GM18909 (cell line): ENCODE measurements around the gene SPDYE3.
"Not testable (repeated sequence)": the region's sequence is repeated elsewhere in the genome, so short reads cannot be mapped to it uniquely, and the experiment has no call there.

Source experiments
- ATAC-seq: cut with Tn5 transposase; IDR thresholded peaks from one replicate; pipeline ENCODE4 v1.9.1; 2021; ENCODE audit warnings: mild to moderate bottlenecking; ENCODE audit not compliant: unreplicated experiment, poor library complexity

Gene SPDYE3

DNA sequence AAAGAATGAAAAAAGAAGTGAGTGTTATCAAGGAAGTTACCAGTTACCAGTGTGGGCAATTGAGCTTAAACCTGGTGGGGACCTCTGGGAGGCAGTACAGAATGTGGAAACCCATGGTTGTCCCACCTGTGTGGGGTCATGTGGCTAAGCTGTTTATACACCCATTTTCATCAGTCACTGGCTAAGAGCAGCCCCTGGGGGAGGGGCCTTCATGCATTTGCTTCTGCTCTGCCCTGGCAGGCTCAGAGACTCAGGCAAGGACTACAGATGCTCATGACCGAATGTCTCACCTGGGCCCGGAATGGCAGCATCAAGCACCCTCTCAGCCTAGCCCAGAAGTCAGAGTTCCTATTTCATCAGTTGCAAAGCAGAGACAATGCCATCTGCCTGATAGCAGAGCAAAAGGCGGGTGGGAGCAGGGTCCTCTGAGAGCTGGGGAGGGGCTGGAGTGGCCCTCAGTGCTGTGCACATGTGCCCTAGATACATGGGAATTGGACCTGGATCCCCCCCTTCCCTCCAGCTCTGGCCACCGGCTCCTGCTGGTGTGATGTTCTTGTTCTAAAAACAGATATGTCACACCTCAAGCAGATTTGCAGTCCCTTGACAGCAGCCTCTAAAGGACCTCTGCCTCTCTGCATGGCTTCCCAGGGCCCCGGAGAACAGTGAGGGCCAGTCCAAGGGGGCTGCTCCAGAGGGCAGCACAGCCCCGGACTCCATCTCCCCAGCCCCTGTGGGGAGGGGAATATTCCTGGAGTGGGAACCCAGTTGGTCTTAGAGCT lies 20.1 kb upstream of the SPDYE3 start:
- not testable (repeated sequence) for ATAC-seq

DNA sequence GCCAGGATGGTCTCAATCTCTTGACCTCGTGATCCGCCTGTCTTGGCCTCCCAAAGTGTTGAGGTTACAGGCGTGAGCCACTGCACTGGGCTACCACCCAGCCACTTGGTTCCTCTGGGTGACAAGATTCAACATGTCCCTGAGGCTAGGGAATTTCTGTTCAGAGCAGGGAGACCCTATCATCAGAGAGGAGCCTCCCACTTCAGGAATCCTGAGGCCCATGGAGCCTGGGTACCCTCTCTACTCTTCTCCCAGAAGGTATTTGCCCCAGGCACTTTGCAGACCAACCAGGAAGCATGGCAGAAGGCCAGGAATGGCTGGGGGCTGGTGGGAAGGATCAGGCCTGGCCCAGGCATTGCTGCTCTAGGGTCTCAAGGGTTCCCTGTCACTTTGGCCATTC lies 19.2 kb upstream of the SPDYE3 start:
- not testable (repeated sequence) for ATAC-seq

DNA sequence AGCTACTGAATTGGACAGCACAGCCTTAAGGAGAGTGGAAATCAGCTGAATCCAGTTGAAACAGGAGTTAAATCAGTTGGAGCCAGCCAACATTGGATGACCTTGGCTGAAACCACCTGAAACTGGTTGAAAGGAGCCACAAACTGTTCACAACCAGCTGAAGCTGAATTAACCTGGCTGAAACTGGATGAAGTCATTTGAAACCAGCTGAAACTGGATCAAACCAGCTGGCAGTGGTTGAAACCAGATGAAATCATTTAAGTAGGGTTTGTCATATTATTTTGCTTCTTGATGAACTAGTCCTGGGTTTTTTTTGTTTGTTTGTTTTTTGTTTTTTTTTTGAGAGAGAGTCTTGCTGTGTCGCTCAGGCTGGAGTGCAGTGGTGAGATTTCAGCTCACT lies 15.3 kb upstream of the SPDYE3 start:
- not testable (repeated sequence) for ATAC-seq

DNA sequence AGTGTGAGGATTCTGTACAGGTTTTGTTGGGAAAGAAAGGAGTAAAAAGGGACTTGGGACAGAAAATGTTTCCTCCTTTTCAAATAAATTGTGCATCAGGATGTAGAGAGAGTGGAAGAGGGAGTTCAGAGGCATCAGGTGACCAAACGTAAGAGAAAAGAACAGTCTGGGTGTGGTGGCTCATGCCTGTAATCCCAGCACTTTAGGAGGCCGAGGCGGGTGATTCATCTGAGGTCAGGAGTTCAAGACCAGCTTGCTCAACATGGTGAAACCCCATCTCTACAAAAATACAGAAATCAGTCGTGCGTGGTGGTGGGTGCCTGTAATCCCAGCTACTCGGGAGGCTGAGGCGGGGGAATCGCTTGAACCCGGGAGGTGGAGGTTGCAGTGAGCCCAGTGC lies 12.2 kb upstream of the SPDYE3 start:
- not testable (repeated sequence) for ATAC-seq

DNA sequence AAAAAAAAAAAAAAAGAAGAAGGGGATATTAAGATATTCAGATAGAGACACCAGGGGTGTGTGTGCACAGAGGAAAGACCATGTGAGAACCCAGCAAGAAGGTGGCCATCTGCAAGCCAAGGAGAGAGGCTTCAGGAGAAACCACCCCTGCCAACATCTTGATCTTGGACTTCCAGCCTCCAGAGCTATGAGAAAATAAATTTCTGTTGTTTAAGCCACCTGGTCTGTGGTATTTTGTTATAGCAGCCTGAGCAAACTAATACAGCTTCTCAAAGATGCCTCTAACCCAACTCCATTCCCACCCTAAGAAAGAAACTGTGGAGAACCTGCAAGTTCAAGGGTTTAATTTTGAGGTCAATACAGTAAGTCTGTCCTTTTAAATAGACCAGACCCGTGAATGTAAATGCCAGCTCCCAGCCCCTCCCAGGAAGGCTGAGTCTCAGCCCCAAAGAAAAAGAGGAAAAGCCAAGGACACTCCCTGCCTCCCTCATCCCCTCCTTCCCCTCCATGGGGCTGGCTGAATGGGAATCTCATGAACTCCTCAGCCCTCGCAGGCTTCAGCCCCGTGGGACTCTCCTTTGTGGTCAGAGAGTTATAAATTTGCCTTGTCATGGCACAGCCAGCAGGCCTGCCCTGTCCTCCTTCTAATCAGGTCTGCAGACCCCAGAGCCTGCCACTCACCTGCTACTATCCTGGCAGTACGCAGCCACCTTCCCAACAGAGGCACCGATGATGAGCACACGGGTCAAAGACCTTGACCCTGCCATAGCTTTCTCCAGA lies 9.5 kb upstream of the SPDYE3 start:
- ATAC-seq, result not testable (repeated sequence)

DNA sequence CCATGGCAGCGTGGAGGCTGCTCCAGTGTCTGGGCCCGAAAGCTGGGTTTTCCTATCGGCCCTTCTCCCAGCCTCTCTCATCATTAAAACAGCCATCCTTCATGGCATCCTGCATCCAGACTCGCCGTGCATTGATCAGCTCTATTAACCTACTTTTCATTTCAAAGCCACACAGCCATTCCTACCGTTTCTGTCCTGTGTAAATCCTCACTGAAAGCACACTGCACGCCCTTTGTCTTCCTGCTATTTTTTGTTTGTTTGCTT lies 8.9 kb upstream of the SPDYE3 start:
- ATAC-seq, result not testable (repeated sequence)

DNA sequence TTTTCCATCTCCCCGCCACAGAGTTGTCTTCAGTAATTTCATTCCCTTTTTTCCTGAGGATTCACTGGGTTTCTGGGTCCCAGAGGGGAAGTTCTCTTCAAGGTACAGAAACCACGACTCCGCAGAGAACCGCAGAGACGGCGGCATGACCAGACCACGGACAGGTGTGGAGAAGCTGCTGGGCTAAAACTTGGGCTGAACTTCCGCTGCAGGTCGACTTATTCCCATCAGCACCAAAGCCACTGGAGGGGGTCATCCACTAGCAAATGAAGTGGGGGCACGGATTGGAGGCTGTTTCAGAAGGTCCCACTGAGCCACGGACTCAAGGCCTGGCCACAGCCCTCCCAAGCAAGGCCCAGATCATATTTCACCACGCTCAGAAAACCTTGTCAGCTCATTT lies 3.0 kb upstream of the SPDYE3 start:
- not testable (repeated sequence) for ATAC-seq

DNA sequence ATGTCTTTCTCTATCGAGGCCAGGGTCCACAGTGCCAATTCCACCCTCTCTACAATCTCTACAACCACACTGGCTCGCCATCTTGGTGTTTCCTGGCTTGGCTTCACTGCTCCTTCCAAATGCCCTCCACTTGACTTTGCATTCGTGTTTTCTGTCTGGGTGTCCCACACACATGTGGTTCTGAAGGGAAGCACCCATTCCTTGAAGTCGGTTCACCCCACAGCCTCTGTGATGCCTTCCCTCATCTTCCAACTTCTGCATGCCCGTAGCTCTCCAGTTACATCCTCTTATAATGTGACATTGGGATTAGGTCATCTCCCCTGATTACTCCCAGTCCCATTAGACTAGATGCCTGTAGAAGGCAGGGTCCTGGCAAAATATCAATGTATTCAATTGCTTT lies 10.8 kb downstream of the SPDYE3 start:
- not testable (repeated sequence) for ATAC-seq

DNA sequence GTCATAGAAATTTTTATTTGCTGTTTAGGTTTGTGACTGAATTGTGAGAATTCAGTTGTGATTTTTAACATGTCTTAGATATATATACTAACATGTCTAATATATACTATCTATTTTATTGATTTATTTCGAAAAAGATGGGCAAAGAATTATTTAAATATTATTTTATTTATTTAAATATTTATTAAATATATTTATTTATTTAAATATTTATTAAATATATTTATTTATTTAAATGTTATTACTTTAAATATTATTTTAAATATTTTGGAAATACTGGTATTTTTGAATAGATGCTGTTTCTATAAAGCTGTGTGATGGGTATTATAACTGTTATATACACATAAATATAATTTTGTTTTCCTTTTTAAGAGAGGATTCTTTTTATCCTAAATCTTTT lies 14.1 kb downstream of the SPDYE3 start:
- not testable (repeated sequence) for ATAC-seq

DNA sequence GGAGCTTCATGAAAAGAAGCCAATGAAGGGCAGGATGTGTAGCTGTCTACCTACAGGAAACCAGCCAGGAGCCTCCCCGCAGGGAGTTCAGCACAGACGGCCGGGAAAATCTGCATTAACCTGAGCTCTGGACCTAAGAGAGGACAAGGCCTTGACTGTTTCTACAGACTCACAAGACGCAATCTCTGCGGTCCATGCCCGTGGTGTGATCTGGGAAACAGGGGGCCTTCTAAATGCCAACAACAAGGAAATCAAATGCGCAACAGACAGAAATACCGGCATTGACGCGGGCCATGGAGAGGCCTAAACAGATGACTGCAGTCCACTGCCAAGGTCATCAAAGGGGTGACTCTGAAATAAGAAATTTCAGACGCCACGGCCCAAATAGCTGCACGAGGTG lies 16.7 kb downstream of the SPDYE3 start:
- not testable (repeated sequence) for ATAC-seq

DNA sequence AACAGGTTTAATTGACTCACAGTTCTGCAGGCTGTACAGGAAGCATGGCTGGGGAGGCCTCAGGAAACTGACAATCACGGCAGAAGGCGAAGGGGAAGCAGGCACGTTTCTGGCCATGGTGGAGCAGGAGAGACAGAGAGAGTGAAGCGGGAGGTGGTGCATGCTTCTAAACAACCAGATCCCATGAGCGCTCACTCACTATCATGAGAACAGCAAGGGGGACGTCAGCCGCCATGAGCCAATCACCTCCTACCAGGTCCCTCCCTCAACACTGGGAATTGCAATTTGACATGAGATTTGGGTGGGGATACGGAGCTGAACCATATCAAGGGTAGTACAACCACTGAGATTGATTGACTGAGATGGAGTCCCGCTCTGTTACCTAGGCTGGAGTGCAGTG lies 18.2 kb downstream of the SPDYE3 start:
- ATAC-seq, result not testable (repeated sequence)

DNA sequence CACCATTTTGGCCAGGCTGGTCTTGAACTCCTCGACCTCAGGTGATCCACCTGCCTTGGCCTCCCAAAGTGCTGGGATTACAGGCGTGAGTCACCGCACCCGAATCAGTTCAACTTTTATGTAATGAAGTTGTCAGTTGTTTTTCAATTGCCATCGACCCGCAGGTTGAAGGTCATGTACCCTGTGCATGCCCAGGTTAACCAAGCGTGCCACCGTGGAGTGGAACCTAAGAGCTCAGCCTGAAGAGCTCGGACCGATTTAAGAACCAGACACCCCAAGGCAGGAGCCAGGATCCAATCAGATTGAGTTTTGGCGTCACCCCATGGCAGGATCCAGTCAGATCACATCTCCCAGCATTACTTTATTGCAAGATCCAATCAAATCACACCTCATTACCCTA lies 19.4 kb downstream of the SPDYE3 start:
- not testable (repeated sequence) for ATAC-seq

DNA sequence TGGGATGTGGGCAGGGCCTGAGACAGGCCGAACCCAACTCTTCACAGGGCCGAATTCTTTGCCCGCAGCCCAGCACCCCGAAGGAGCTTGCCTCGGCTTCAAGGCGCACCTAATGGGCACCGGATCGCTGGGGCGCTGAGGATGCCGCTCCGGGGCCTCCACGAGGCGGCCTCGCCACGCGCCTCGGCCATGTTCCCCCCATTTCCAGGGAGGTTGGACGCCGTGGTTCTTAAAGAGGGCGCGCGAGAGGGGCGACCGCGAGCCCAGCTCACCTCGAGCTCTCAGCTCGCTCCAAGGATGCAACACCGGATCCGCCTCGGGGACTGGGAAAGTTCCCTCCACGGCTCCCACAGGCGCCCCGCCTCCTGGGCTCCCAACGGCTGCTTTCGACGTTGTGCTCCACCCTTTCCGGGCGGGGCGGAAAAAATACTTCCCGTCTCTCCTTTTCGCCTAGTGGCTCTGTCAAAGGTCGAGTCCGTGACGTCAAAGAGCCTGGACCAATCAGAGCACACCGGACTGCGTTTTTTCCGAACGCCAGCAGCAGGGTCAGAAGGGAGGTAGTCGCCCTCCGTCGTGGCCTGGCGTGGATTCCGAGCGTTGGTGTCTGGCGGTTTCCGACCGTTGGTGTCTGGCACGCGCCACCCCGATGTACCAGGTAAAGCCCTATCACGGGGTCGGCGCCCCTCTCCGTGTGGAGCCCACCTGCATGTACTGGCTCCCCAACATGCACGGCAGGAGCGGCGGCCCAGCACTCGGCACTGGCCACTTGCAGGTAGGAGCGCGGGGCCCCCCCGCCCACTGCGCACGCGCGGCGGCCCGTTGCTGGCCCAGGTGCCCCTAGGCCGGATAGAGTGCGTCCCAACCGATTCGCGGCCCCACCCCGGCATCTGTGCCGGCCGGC lies 28.3 kb downstream of the SPDYE3 start:
- ATAC-seq, result peak; percentile 93

DNA sequence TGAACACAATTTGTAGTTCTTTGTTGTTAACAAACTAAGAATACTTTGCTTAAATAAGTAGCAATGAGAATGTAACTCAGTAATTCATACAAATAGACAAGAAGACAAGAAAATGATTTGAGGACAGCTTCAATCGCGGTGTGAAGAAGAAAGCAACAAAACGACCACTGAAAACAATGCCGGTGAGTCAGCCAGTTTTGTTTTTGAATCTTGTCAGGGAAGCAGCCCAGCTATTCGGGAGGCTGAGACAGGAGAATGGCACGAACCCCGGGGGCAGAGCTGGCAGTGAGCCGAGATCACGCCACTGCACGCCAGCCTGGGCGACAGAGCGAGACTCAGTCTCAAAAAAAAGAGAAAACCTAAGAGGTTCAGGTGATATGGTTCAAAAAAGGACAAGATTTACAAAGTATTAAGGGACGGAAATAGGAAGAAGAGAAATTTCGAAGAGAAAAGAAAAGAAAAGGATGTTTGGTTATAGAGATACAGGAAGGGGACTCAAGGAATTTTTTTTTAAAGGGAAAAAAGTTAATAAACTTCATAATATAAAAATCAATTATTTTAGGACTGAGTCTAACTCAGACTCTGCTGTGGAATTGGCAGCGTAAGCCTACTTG lies 30.7 kb downstream of the SPDYE3 start:
- not testable (repeated sequence) for ATAC-seq

DNA sequence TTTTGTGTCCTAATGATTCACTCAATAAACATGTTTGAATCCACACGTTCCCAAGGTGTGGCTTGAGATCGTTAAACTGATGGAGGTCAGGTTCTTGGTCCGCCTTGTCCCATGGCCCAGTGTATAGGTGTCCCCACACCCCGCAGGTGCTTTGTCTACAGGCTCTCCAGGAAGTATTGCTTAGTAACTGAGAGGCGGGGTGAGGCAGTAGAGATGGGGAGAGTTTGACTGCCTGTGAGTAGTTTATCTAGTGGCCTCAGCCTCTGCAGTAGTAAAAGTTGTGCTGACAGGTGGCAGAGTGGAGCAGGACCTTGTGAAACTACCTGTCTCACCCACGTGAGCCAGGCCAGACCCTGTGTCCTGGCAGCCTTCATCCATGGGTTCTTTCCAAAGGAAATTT lies 33.8 kb downstream of the SPDYE3 start:
- ATAC-seq, result not testable (repeated sequence)

DNA sequence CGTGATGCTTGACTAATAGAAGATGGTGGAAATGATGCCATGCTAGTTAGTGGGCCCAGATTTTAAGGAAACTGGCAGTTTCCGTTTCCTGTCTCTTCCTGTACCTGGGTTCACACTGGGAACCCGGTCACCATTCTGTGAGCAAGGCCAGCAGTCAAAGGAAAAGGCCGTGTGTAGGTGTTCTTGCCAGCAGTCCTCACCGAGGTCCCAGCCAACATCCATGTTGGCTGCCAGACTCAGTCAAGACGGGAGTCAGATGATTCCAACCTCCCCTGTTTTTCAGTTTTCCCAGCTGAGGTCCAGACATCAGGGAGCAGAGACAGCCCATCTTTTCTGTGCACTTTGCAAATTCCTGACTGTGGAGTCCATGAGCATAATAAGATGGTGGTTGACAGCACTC lies 35.3 kb downstream of the SPDYE3 start:
- no peak for ATAC-seq

DNA sequence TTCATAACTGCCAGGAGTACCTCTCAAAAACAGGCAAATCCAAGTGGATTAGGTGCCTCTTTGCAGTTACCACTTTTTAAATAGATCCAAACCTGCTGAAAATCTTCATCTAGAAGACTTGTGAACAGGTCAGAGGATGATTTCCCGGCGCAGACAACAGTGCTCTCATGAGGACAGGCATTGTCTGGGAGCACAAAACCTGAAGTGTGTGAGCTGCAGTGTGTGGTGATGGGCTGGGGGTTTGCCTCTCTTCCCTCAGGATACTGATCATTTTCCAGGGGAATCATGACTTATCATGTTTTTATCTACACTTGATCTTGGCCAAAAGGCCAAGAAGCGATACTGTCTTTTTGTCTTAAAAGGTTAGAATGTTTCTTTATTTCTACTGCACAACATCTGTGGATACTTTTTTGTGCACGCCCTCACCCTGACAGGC lies 36.6 kb downstream of the SPDYE3 start:
- ATAC-seq, result peak; percentile 3

DNA sequence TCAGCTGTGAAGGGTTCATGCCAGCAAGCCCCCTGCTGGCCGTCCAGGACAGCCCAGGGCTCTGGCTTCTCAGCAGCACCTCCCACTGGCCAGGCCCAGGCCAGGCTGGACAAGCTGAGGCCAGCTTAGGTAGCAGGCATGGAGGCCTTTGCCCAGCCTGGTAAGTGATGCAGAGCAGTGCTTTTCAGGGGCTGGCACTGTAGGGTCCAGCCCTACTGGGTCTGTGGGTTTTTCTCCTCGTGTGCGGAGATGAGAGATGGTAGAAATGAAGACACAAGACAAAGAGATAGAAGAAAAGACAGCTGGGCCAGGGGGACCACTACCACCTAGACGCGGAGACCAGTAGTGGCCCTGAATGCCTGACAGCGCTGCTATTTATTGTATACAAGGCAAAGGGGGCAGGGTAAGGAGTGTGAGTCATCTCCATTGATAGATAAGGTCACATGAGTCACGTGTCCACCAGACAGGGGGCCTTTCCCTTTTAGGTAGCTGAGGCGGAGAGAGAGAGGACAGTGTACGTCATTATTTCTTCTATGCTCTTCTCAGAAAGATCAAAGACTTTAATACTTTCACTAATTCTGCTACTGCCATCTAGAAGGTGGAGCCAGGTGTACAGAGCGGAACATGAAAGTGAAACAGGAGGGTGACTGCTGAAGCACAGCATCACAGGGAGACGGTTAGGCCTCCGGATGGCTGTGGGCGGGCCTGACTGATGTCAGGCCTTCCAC lies 37.2 kb downstream of the SPDYE3 start:
- peak; percentile 80 for ATAC-seq

DNA sequence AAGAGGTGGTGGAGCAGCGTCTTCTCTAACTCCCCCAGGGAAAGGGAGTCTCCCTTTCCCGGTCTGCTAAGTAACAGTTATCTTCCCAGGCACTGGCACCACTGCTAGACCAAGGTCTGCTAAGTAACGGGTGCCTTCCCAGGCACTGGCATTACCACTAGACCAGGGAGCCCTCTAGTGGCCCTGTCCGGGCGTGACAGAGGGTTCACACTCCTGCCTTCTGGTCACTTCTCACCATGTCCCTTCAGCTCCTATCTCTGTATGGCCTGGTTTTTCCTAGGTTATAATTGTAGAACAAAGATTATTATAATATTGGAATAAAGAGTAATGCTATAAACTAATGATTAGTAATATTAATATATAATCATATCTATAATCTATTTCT lies 37.8 kb downstream of the SPDYE3 start:
- peak; percentile 40 for ATAC-seq

DNA sequence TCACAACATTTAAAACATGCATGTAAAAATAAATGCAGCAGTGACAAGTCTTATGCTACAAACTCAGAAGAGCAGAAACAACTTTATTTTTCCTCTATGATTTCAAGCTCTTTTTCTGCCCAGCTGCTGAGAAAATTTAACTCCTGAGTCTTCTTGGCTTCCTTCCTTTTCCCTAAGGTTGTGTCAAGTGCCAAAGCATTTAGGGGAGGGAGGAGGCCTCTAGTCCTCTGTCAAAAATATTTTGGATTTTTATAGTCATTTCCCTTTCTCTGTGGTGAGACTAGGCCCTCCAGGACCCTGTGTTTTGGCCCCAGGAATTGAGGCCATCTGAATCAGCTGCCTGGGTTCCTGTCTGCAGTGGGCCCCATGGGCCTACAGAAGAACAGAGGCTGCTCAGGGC lies 39.4 kb downstream of the SPDYE3 start:
- ATAC-seq, result no peak
